ENCODE measurements around the gene RCBTB2.
"Not testable (repeated sequence)": the region's sequence is repeated elsewhere in the genome, so short reads cannot be mapped to it uniquely, and the experiment has no call there.

RCBTB2 gene

GRCh38 chr13:48494874-48495273, 38.0 kb downstream of the RCBTB2 start:
- no peak for DNase-seq (ENCODE audit: low spot score)

GRCh38 chr13:48493851-48494250, 39.0 kb downstream of the RCBTB2 start:
- DNase-seq (ENCODE audit: low spot score), result no peak

- no peak for DNase-seq (ENCODE audit: low spot score)
Measured at GRCh38 chr13:48493066-48493765, 39.7 kb downstream of the RCBTB2 start.

GRCh38 chr13:48492470-48493065, 40.3 kb downstream of the RCBTB2 start:
- peak; percentile 77 for DNase-seq (ENCODE audit: low spot score)

GRCh38 chr13:48492096-48492440, 40.8 kb downstream of the RCBTB2 start:
- peak; percentile 52 for DNase-seq (ENCODE audit: low spot score)

- DNase-seq (ENCODE audit: low spot score), result no peak
Measured at GRCh38 chr13:48491423-48492095, 41.3 kb downstream of the RCBTB2 start.

- DNase-seq (ENCODE audit: low spot score), result no peak
Measured at GRCh38 chr13:48490241-48490640, 42.6 kb downstream of the RCBTB2 start.

GRCh38 chr13:48489666-48490065, 43.2 kb downstream of the RCBTB2 start:
- DNase-seq (ENCODE audit: low spot score), result no peak

GRCh38 chr13:48488995-48489394, 43.9 kb downstream of the RCBTB2 start:
- peak; percentile 33 for DNase-seq (ENCODE audit: low spot score)

GRCh38 chr13:48487968-48488367, 44.9 kb downstream of the RCBTB2 start:
- no peak for DNase-seq (ENCODE audit: low spot score)

- no peak for DNase-seq (ENCODE audit: low spot score)
Measured at GRCh38 chr13:48486836-48487235, 46.0 kb downstream of the RCBTB2 start.

GRCh38 chr13:48486362-48486761, 46.5 kb downstream of the RCBTB2 start:
- DNase-seq (ENCODE audit: low spot score), result no peak

- DNase-seq (ENCODE audit: low spot score), result no peak
Measured at GRCh38 chr13:48485432-48485831, 47.4 kb downstream of the RCBTB2 start.

- no peak for DNase-seq (ENCODE audit: low spot score)
Measured at GRCh38 chr13:48483575-48483974, 49.3 kb downstream of the RCBTB2 start.

- DNase-seq (ENCODE audit: low spot score), result no peak
Measured at GRCh38 chr13:48478391-48478790, 54.5 kb downstream of the RCBTB2 start.

- no peak for DNase-seq (ENCODE audit: low spot score)
Measured at GRCh38 chr13:48477191-48477855, 55.6 kb downstream of the RCBTB2 start.

- DNase-seq (ENCODE audit: low spot score), result no peak
Measured at GRCh38 chr13:48476686-48477085, 56.2 kb downstream of the RCBTB2 start.

- DNase-seq (ENCODE audit: low spot score), result no peak
Measured at GRCh38 chr13:48476215-48476614, 56.7 kb downstream of the RCBTB2 start.

GRCh38 chr13:48475230-48475629, 57.6 kb downstream of the RCBTB2 start:
- no peak for DNase-seq (ENCODE audit: low spot score)

- no peak for DNase-seq (ENCODE audit: low spot score)
Measured at GRCh38 chr13:48457578-48458242, 75.2 kb downstream of the RCBTB2 start.

- no peak for DNase-seq (ENCODE audit: low spot score)
Measured at GRCh38 chr13:48456546-48456945, 76.3 kb downstream of the RCBTB2 start.

- DNase-seq (ENCODE audit: low spot score), result not testable (repeated sequence)
Measured at GRCh38 chr13:48451196-48451595, 81.7 kb downstream of the RCBTB2 start.
